Measurements from ENCODE around the gene XAB2.

DNA sequence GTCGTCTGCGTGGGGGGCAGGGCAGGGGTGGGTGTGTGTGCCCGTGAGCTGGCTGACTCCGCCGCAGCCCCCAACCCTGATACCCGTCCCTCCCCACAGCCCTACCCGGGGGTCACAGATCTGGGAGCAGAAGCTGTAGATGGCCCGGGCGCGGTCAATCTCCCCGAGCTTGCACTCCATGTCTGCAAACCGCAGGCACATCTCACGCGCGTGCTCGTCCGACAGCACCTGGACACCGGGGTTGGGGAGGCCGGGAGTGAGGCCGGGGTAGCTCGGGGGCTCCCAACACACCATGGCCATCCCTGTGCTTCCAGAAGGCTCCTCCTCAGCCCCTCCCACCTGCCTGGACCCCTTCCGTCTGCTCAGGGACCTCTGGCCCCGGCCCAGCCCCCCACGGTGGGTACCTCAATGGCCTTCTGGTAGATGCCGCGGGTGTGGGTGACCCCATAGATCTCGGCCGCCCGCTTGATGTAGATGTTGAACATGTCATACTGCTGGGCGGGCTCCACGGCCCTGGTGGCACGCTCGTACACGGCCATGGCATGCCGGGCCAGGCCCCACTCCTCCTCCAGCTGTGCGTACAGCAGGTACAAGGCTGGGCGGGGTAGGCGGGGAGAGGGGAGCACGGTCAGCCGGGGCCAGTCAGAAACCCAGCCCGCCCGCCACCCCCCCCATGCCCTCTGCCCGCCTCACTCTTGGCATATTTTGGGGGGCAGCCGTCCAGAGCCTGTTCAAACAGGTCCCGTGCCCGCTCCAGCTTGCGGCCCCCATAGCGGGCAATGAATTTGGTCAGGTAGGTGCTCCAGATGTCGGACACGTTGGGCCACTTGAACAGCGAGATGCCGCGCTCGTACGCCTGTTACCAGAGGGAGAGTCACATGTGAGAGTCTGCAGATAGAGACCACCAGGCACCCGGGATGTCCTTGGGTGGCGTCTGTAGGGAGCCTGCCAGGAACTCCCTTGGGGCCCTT, 8.6 kb downstream of the XAB2 start:
- TF ChIP-seq POLR2AphosphoS5 (IDR thresholded peaks at IDR 0.05; ENCODE audit: borderline replicate concordance, low read depth, low read length) = no peak
- no peak for TF ChIP-seq EZH2 (IDR thresholded peaks at IDR 0.05)
